Kidney (tissue), 14 donors: ENCODE data around the gene CCDC172. TPM values are rescaled to one million over a fixed set of nuclear protein-coding genes. Genes with fewer than 3 reads are reported as not detected.
A peak's percentile ranks its signal among the peaks of the same experiment; 100 is the strongest.

Source experiments
- DNase-seq, 5 donors: peaks; one replicate each; pipeline ENCODE4 v3.0.0-alpha.2; 2013 to 2020
- FAIRE-seq: peaks from 2 replicates; lab custom pipeline; 2012; peaks lifted over from hg19 to GRCh38; lab: Jason Lieb, UNC
- H3K27ac ChIP-seq, 2 donors: one replicate each; pipeline ENCODE4 v1.7.0; 2013; ENCODE audit warnings: low read depth in 2 of 2, low read length in 2 of 2, inconsistent platforms in 1 of 2
- H3K27me3 ChIP-seq: one replicate; pipeline ENCODE4 v1.7.1; 2013; ENCODE audit warnings: low read length, inconsistent platforms; ENCODE audit not compliant: control insufficient read depth, insufficient read depth
- H3K36me3 ChIP-seq, 3 donors: one replicate each; pipeline versions ENCODE4 v1.7.0 to v1.7.1; 2013; ENCODE audit warnings: low read length in 3 of 3, control low read depth in 1 of 3, inconsistent platforms in 1 of 3; ENCODE audit not compliant: insufficient read depth in 3 of 3, control insufficient read depth in 2 of 3
- H3K4me1 ChIP-seq, 3 donors: one replicate each; pipeline versions ENCODE4 v1.7.0 to v1.7.1; 2013; ENCODE audit warnings: low read length in 3 of 3, inconsistent platforms in 1 of 3, low read depth in 1 of 3; ENCODE audit not compliant: control insufficient read depth in 2 of 3, insufficient read depth in 2 of 3
- H3K4me3 ChIP-seq, 3 donors: one replicate each; pipeline versions ENCODE4 v1.7.0 to v1.8.1; 2013; ENCODE audit warnings: low read length in 3 of 3, control low read depth in 1 of 3, inconsistent platforms in 1 of 3
- H3K9ac ChIP-seq, 3 donors: one replicate each; pipeline versions ENCODE4 v1.7.0 to v1.7.1; 2013; ENCODE audit warnings: low read length in 3 of 3, control low read depth in 1 of 3, inconsistent platforms in 1 of 3
- H3K9me3 ChIP-seq, 3 donors: one replicate each; pipeline versions ENCODE4 v1.7.0 to v1.7.1; 2013; ENCODE audit warnings: low read length in 3 of 3, control low read depth in 1 of 3, inconsistent platforms in 1 of 3; ENCODE audit not compliant: control insufficient read depth in 2 of 3, insufficient read depth in 1 of 3
- intact Hi-C: fragments of 100-400 bp; cut with DNase I; formaldehyde crosslinking; loops from one replicate; pipeline ENCODE4 v1.11.1; 2022
- polyA plus RNA-seq: library from polyadenylated mRNA; stranded (reverse); fragments of 350-450 nt; fragmentation: Illumina TruSeq; extraction: RNeasy Lipid Tissue Mini Kit (QIAGEN cat#74804); gene quantifications from one replicate; pipeline ENCODE4 v1.2.3, GENCODE V29; 2014; ENCODE audit warnings: low read depth, low replicate concordance; ENCODE audit not compliant: insufficient read depth
- total RNA-seq: library from RNA; stranded (reverse); fragmentation: NEBNext Ultra II Directional; extraction: Animal tissue kit (Norgen Biotek cat#: 25700); gene quantifications from one replicate; pipeline ENCODE4 v1.2.1, GENCODE V29; 2021
- TF ChIP-seq, protein P1 (sequence below): IDR thresholded peaks from 3 replicates; pipeline ENCODE4 v1.5.1; 2012; ENCODE audit warnings: mild to moderate bottlenecking, moderate library complexity, borderline replicate concordance; ENCODE audit not compliant: insufficient read depth; ENCODE audit errors: extremely low read depth
- donor health status: control.
- donor health status: control.
- donor health status: control.
- donor health status: control.
- donor health status: control.
- donor health status: DM: yes; HTN: yes; CAD: no.
- donor health status: Normal renal cell carcinoma (clear cell type).

The CCDC172 gene
- total and polyA plus RNA-seq, 2 donors from 2014 or later, result not detected

DNA sequence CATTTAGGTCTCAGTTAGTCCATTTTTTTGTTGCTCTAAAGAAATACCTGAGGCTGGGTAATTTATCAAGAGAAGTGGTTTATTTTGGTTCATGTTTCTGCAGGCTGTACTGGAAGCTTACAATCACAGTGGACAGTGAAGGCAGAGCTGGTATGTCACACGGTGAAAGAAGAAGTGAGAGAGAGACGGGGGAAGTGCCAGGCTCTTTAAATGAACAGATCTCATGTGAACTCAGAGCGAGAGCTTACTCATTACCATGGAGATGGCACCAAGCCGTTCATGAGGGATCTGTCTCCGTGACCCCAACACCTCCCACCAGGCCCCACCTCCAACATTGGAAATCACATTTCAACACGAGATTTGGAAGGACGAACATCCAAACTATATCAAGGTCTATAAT lies 84.5 kb downstream of the CCDC172 start:
- DNase-seq (peak in 3 of 5 donors; percentile 33 to 56 (median 47)), FAIRE-seq (no peak)
- no peaks in the 10 kb centered on the region for H3K36me3 ChIP-seq
- no peaks in the 10 kb centered on the region for H3K9me3 ChIP-seq
- H3K4me3 ChIP-seq, result no peak overlapping the region
- intact Hi-C loops, result no loop called here
- TF ChIP-seq, protein P1, sequence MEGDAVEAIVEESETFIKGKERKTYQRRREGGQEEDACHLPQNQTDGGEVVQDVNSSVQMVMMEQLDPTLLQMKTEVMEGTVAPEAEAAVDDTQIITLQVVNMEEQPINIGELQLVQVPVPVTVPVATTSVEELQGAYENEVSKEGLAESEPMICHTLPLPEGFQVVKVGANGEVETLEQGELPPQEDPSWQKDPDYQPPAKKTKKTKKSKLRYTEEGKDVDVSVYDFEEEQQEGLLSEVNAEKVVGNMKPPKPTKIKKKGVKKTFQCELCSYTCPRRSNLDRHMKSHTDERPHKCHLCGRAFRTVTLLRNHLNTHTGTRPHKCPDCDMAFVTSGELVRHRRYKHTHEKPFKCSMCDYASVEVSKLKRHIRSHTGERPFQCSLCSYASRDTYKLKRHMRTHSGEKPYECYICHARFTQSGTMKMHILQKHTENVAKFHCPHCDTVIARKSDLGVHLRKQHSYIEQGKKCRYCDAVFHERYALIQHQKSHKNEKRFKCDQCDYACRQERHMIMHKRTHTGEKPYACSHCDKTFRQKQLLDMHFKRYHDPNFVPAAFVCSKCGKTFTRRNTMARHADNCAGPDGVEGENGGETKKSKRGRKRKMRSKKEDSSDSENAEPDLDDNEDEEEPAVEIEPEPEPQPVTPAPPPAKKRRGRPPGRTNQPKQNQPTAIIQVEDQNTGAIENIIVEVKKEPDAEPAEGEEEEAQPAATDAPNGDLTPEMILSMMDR, result no peak
- H3K9ac ChIP-seq, result no peak overlapping the region
- H3K27me3 ChIP-seq, result no peaks in the 10 kb centered on the region
- no peaks in the 10 kb centered on the region for H3K4me1 ChIP-seq
- H3K27ac ChIP-seq, result no peak overlapping the region

DNA sequence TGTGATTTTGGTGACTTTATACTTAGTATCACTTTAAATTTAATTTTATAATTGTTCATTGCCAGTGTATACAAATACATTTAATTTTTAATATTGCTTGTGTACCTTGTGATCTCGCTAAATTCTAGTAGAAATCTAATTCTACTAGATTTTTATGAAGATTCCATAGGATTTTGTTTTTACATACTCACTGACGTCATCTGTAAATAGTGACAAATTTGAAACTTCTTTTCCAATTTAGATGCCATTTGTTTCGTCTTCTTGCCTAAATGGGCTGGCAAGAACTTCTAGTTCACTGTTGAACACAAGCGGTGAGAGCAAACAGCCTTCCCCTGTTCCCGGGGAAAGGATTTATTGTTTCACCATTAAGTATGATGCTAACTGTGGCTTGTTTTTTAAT lies 86.1 kb downstream of the CCDC172 start:
- Histone ChIP-seq H3K4me3 (no peak overlapping the region), H3K4me1 (no peaks in the 10 kb centered on the region), H3K36me3 (no peaks in the 10 kb centered on the region), H3K27ac (no peak overlapping the region), H3K27me3 (no peaks in the 10 kb centered on the region), H3K9ac (no peak overlapping the region), H3K9me3 (no peaks in the 10 kb centered on the region)
- TF ChIP-seq, protein P1, result no peak
- DNase-seq (no peak), FAIRE-seq (peak; percentile 52)
- intact Hi-C loops, result no loop called here

DNA sequence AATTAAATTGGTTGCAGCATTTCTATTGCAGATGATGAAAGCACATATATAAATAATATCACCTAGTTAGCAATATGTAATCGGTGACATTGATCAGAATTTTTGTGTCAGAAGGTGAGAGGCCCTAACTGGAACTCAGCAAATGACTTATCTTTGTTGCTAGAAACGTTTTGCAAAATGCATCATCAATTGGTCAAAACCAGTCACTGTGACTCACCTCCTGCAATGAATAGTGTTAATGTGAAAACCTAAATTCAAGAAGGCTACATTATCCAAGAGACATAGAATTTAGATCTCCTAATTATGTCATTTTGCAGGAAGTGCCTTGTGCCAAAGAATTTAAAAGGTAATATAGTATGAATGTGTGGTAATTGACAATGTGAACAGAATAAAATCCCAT lies 93.6 kb downstream of the CCDC172 start:
- H3K4me3 ChIP-seq, result no peak overlapping the region
- no peaks in the 10 kb centered on the region for H3K27me3 ChIP-seq
- intact Hi-C loops, result no loop called here
- H3K27ac ChIP-seq, result no peak overlapping the region
- H3K4me1 ChIP-seq, result no peaks in the 10 kb centered on the region
- no peak for FAIRE-seq
- H3K9ac ChIP-seq, result no peak overlapping the region
- no peak for DNase-seq
- no peaks in the 10 kb centered on the region for H3K9me3 ChIP-seq
- TF ChIP-seq, protein P1, result no peak
- no peaks in the 10 kb centered on the region for H3K36me3 ChIP-seq

DNA sequence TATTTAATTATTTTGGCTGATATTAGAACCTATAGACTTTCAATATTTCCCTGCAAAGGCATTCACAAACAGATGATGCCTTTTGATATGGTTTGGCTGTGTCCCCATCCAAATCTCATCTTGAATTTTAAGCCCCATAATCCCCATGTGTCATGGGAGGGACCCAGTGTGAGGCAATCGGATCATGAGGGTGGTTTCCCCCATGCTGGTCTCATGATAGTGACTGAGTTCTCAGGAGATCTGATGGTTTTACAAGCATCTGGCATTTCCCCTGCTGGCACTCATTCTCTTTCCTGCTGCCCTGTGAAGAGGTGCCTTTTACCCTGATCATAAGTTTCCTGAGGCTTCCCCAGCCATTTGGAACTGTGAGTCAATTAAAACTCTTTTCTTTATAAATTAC lies 94.1 kb downstream of the CCDC172 start:
- H3K9me3 ChIP-seq, result no peaks in the 10 kb centered on the region
- no peak overlapping the region for H3K4me3 ChIP-seq
- FAIRE-seq, result no peak
- intact Hi-C loops, result no loop called here
- H3K4me1 ChIP-seq, result no peaks in the 10 kb centered on the region
- H3K36me3 ChIP-seq, result no peaks in the 10 kb centered on the region
- no peak for DNase-seq
- H3K9ac ChIP-seq, result no peak overlapping the region
- no peaks in the 10 kb centered on the region for H3K27me3 ChIP-seq
- TF ChIP-seq, protein P1, result no peak
- no peak overlapping the region for H3K27ac ChIP-seq
